GM12878 (cell line): ENCODE results near the gene DNASE2B. TPM values are rescaled to one million over a fixed set of nuclear protein-coding genes. Genes with fewer than 3 reads are reported as not detected.

Experiments used
- polyA plus RNA-seq, 11 experiments: library from polyadenylated mRNA; depleted of rRNA in 4 of 11; unstranded in 6 of 11; stranded (reverse) in 5 of 11; fragments of >200 nt; fragmentation: Nextera tagmentation in 4 of 11; fragmentation: Illumina TruSeq in 1 of 11; extraction: Ambion mirVana in 4 of 11; extraction: Trizol in 1 of 11; gene quantifications; 1 replicate in 1 of 11; 2 replicates in 10 of 11; pipeline versions ENCODE4 v1.2.1 to v1.2.3, GENCODE V29; 2011 to 2016; ENCODE audit warnings: inconsistent platforms in 2 of 11, missing spikeins in 2 of 11, low read depth in 1 of 11
- total RNA-seq, 4 experiments: library from RNA; depleted of rRNA in 3 of 4; stranded (reverse); fragments of >200 nt in 3 of 4; fragmentation: Illumina TruSeq in 1 of 4; extraction: Trizol in 1 of 4; gene quantifications; 2 replicates each; pipeline versions ENCODE4 v1.2.1 to v1.2.3, GENCODE V29; 2013 to 2021

DNASE2B gene
- total and polyA plus RNA-seq, 10 of the 15 experiments (the other 5 are each of a cell fraction or from before 2014, with no cell fraction given) = not detected

Other genes starting within 250 kb of the DNASE2B start
- 1.2 and 2.2 TPM in 2 replicates for gene SAMD13, start 96.8 kb upstream of the DNASE2B start, total RNA-seq (2014; rRNA removed)
- gene SAMD13, start 96.8 kb upstream of the DNASE2B start, total RNA-seq (2014; rRNA removed; fragmentation: Illumina TruSeq; extraction: Trizol) = 1.0 and 1.2 TPM in 2 replicates
- 0.85 and 0.98 TPM in 2 replicates for gene SAMD13, start 96.8 kb upstream of the DNASE2B start, total RNA-seq (2021)
- 0.06 TPM in 1 of 2 replicates, not detected in the other for gene SAMD13, start 96.8 kb upstream of the DNASE2B start, polyA plus RNA-seq (2011; rRNA removed)
- gene SAMD13, start 96.8 kb upstream of the DNASE2B start, polyA plus RNA-seq (2014; fragmentation: Illumina TruSeq; extraction: Trizol) = 1.3 and 1.4 TPM in 2 replicates
- 1 to 10 TPM; 1.1 to 1.9 TPM for gene SAMD13, start 96.8 kb upstream of the DNASE2B start, polyA plus RNA-seq (2014; fragmentation: Nextera tagmentation; extraction: Ambion mirVana)
- 1.1 and 1.3 TPM in 2 replicates for gene SAMD13, start 96.8 kb upstream of the DNASE2B start, polyA plus RNA-seq (2014; rRNA removed)
- gene SAMD13, start 96.8 kb upstream of the DNASE2B start, polyA plus RNA-seq (2016; fragmentation: Nextera tagmentation; extraction: Ambion mirVana) = 1 to 10 TPM in 1 of 2 experiments, under 1 TPM in 1; 0.81 to 1.1 TPM
- 59.8 and 60.1 TPM in 2 replicates for gene RPF1, start 80.8 kb downstream of the DNASE2B start, total RNA-seq (2014; rRNA removed)
- gene RPF1, start 80.8 kb downstream of the DNASE2B start, total RNA-seq (2014; rRNA removed; fragmentation: Illumina TruSeq; extraction: Trizol) = 72.2 and 78.9 TPM in 2 replicates
- gene RPF1, start 80.8 kb downstream of the DNASE2B start, total RNA-seq (2021) = 36.6 and 37.0 TPM in 2 replicates
- gene RPF1, start 80.8 kb downstream of the DNASE2B start, polyA plus RNA-seq (2011; rRNA removed) = 48.4 and 66.7 TPM in 2 replicates
- 97.5 and 98.3 TPM in 2 replicates for gene RPF1, start 80.8 kb downstream of the DNASE2B start, polyA plus RNA-seq (2014; fragmentation: Illumina TruSeq; extraction: Trizol)
- 10 to 100 TPM; 45.0 to 45.5 TPM for gene RPF1, start 80.8 kb downstream of the DNASE2B start, polyA plus RNA-seq (2014; fragmentation: Nextera tagmentation; extraction: Ambion mirVana)
- gene RPF1, start 80.8 kb downstream of the DNASE2B start, polyA plus RNA-seq (2014; rRNA removed) = 61.8 and 72.8 TPM in 2 replicates
- gene RPF1, start 80.8 kb downstream of the DNASE2B start, polyA plus RNA-seq (2016; fragmentation: Nextera tagmentation; extraction: Ambion mirVana) = 10 to 100 TPM; 54.6 to 57.7 TPM
- gene SPATA1, start 107.9 kb downstream of the DNASE2B start, total RNA-seq (2014; rRNA removed) = 1.9 and 2.8 TPM in 2 replicates
- gene SPATA1, start 107.9 kb downstream of the DNASE2B start, total RNA-seq (2014; rRNA removed; fragmentation: Illumina TruSeq; extraction: Trizol) = 2.1 TPM in 2 replicates
- gene SPATA1, start 107.9 kb downstream of the DNASE2B start, total RNA-seq (2021) = 2.2 and 2.4 TPM in 2 replicates
- 2.2 and 2.6 TPM in 2 replicates for gene SPATA1, start 107.9 kb downstream of the DNASE2B start, polyA plus RNA-seq (2011; rRNA removed)
- gene SPATA1, start 107.9 kb downstream of the DNASE2B start, polyA plus RNA-seq (2014; fragmentation: Illumina TruSeq; extraction: Trizol) = 0.96 and 1.9 TPM in 2 replicates
- gene SPATA1, start 107.9 kb downstream of the DNASE2B start, polyA plus RNA-seq (2014; fragmentation: Nextera tagmentation; extraction: Ambion mirVana) = 1 to 10 TPM in 1 of 2 experiments, under 1 TPM in 1; 0.74 to 1.5 TPM
- gene SPATA1, start 107.9 kb downstream of the DNASE2B start, polyA plus RNA-seq (2014; rRNA removed) = 1.8 and 2.7 TPM in 2 replicates
- gene SPATA1, start 107.9 kb downstream of the DNASE2B start, polyA plus RNA-seq (2016; fragmentation: Nextera tagmentation; extraction: Ambion mirVana) = 1 to 10 TPM; 1.4 to 2.4 TPM
- 54.7 and 69.8 TPM in 2 replicates for gene GNG5, start 108.1 kb downstream of the DNASE2B start, total RNA-seq (2014; rRNA removed)
- gene GNG5, start 108.1 kb downstream of the DNASE2B start, total RNA-seq (2014; rRNA removed; fragmentation: Illumina TruSeq; extraction: Trizol) = 110 and 122 TPM in 2 replicates
- 144 and 149 TPM in 2 replicates for gene GNG5, start 108.1 kb downstream of the DNASE2B start, total RNA-seq (2021)
- gene GNG5, start 108.1 kb downstream of the DNASE2B start, polyA plus RNA-seq (2011; rRNA removed) = 115 and 143 TPM in 2 replicates
- 194 and 226 TPM in 2 replicates for gene GNG5, start 108.1 kb downstream of the DNASE2B start, polyA plus RNA-seq (2014; fragmentation: Illumina TruSeq; extraction: Trizol)
- 100 to 1,000 TPM; 296 to 323 TPM for gene GNG5, start 108.1 kb downstream of the DNASE2B start, polyA plus RNA-seq (2014; fragmentation: Nextera tagmentation; extraction: Ambion mirVana)
- 180 and 219 TPM in 2 replicates for gene GNG5, start 108.1 kb downstream of the DNASE2B start, polyA plus RNA-seq (2014; rRNA removed)
- gene GNG5, start 108.1 kb downstream of the DNASE2B start, polyA plus RNA-seq (2016; fragmentation: Nextera tagmentation; extraction: Ambion mirVana) = 100 to 1,000 TPM; 609 to 613 TPM
- gene CTBS, start 176.0 kb downstream of the DNASE2B start, total RNA-seq (2014; rRNA removed) = 9.0 and 10.7 TPM in 2 replicates
- 8.5 and 9.7 TPM in 2 replicates for gene CTBS, start 176.0 kb downstream of the DNASE2B start, total RNA-seq (2014; rRNA removed; fragmentation: Illumina TruSeq; extraction: Trizol)
- gene CTBS, start 176.0 kb downstream of the DNASE2B start, total RNA-seq (2021) = 12.9 and 14.7 TPM in 2 replicates
- 17.6 and 23.7 TPM in 2 replicates for gene CTBS, start 176.0 kb downstream of the DNASE2B start, polyA plus RNA-seq (2011; rRNA removed)
- gene CTBS, start 176.0 kb downstream of the DNASE2B start, polyA plus RNA-seq (2014; fragmentation: Illumina TruSeq; extraction: Trizol) = 13.1 and 20.4 TPM in 2 replicates
- 1 to 10 TPM; 4.3 to 9.7 TPM for gene CTBS, start 176.0 kb downstream of the DNASE2B start, polyA plus RNA-seq (2014; fragmentation: Nextera tagmentation; extraction: Ambion mirVana)
- gene CTBS, start 176.0 kb downstream of the DNASE2B start, polyA plus RNA-seq (2014; rRNA removed) = 8.5 and 11.7 TPM in 2 replicates
- gene CTBS, start 176.0 kb downstream of the DNASE2B start, polyA plus RNA-seq (2016; fragmentation: Nextera tagmentation; extraction: Ambion mirVana) = 10 to 100 TPM; 20.2 to 21.2 TPM